GM19099 (cell line): ENCODE measurements around the gene SPTAN1.

ENCODE experiments used
- POLR2A ChIP-seq: IDR thresholded peaks from 3 replicates; pipeline ENCODE4 v1.6.1; 2011; ENCODE audit warnings: low read depth; ENCODE audit not compliant: insufficient read length; ENCODE audit errors: extremely low read depth

The SPTAN1 gene

DNA sequence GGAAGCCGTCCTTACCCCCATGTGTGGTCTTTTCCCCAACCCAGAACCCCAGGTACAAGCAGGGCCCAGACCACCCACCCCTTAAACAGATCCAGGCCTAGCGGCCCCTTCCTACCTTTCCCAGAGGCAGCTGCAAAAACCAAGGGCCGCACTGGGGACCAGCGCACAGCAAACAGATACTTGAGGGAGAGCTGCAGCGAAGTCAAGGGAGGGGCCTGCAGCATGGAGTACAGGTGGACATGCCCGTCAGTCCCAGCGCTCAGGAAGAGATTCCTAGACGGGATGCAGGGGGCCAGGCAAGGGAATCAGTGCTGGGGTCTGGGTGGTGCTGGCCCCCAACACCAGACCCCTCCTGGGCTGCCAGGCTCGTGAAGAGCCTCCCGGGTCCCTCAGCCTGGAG is 81.7 kb downstream of the SPTAN1 start:
- no peak for TF ChIP-seq POLR2A

- TF ChIP-seq POLR2A = no peak
These were observed 82.4 kb downstream of the SPTAN1 start for GRCh38 chr9:128634651-128635262.

GRCh38 chr9:128635266-128636023 is 83.1 kb downstream of the SPTAN1 start:
- no peak for TF ChIP-seq POLR2A

- no peak for TF ChIP-seq POLR2A
These were observed 83.6 kb downstream of the SPTAN1 start for GRCh38 chr9:128636024-128636390.

DNA sequence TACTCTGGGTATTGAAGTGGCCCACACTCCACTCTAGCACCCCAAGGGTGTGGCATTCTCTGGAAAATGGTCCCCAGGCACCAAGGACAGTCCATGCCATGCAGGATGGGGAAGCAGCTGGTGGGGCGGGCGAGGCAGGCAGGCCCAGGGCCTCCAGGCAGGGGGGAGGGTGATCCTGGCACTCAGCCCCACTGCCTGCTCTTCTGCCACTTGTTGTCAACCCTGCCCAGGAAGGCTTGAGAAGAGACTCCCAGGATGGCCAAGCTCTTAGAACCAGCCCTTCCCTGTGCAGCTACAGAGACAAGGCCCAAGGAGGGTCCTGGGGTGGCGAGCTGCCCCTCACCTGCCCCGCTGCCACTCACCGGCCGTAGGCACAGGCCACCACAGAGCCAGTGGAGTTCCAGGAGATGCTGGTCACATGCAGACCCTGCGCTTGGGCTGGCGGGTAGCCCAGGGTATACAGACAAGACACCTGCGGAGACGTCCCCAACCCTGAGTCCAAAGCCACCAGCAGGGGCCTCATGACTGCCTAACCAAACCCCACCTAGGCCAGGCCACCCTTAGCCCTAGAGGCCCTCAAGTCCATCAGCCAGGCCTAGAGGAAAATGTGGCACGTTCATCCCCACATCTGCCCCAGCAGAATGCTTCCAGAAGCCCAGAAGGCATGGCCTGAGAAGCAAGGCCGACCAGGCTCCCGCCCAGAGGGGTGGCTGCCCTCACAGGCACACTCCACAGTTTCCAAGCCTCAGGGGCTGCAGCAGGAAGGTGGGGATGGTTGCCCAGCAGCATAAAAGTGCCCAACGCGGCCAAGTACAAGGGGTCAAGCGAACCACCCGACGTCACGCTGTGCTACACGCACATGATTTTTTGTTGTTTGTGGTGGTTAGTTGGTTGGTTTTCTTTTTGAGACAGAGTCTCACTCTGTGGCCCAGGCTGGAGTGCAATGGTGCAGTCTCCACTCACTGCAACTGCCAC is 84.5 kb downstream of the SPTAN1 start:
- TF ChIP-seq POLR2A = no peak

- TF ChIP-seq POLR2A = no peak
These were observed 85.3 kb downstream of the SPTAN1 start for GRCh38 chr9:128637656-128638055.

DNA sequence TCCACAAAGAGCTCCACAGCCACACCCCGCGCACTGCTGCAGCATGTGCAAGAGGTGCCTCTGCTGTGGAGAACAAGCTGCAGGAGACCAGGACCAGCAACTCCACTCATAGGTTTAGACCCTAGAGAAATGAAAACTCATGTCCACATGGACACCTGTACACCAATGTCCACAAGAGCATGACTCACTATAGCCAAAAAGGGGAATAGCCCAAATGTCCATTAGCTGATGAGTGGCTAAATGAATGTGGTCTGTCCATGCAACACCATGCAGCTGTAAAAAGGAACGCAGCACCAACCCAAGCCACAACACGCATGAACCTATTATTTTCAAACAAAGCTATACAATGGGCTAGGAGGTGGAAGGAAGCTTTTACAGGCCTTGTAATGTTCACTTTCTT is 86.2 kb downstream of the SPTAN1 start:
- TF ChIP-seq POLR2A = no peak

- no peak for TF ChIP-seq POLR2A
These were observed 88.2 kb downstream of the SPTAN1 start for GRCh38 chr9:128640603-128641002.

GRCh38 chr9:128642675-128643245 is 90.4 kb downstream of the SPTAN1 start:
- no peak for TF ChIP-seq POLR2A

DNA sequence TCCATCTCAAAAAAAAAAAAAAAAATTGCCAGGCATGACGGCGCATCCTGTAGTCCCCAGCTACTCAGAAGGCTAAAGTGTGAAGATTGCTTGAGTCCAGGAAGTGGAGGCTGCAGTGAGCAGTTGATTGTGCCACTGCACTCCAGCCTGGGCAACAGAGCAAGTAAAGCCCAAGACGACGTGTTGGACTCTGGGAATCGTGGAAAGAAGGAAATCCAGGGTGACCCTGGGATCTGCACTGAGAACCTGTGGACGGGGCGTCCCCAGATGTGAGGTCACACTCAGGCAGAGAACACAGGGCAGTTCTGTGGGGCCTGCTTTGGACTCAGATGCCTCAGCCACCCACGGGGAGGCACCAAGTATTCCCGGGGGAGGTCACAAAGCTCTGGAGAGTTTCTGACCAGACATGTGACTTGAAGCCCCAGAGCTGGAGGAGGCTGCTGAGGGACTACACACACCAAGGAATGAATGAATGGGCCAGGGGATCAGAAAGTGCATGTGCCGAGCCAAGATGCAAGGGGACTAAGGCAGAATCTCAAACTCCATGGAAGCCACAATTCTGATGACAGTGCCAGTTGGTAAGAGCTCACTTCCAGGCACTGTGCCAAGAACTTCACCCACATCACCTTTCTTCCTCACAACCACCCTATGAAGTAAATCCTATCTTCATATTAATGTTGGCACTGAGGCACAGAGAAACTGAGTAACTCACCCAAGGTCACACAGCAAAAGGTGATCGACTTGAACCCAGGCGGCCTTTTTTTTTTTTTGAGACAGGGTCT is 91.3 kb downstream of the SPTAN1 start:
- peak; percentile 53 for TF ChIP-seq POLR2A

GRCh38 chr9:128651798-128652197 is 99.4 kb downstream of the SPTAN1 start:
- no peak for TF ChIP-seq POLR2A

DNA sequence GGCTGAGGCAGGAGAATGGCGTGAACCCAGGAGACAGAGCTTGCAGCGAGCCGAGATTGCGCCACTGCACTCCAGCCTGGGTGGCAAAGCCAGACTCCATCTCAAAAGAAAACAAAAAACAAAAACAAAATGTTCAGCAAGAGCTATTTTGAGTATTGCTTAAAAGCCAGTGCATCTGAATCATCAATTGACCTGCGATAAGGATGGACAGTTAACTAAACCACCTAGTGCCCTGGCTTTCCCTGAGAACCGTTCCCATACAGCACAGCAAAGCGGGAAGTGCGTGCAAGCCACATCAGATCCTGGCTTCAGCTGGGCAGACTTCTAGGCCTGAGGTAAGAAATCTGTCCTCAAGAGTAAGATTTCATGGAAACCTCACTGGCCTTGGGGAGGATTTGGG is 101.5 kb downstream of the SPTAN1 start:
- TF ChIP-seq POLR2A = no peak

- no peak for TF ChIP-seq POLR2A
These were observed 102.1 kb downstream of the SPTAN1 start for GRCh38 chr9:128654481-128654880.

DNA sequence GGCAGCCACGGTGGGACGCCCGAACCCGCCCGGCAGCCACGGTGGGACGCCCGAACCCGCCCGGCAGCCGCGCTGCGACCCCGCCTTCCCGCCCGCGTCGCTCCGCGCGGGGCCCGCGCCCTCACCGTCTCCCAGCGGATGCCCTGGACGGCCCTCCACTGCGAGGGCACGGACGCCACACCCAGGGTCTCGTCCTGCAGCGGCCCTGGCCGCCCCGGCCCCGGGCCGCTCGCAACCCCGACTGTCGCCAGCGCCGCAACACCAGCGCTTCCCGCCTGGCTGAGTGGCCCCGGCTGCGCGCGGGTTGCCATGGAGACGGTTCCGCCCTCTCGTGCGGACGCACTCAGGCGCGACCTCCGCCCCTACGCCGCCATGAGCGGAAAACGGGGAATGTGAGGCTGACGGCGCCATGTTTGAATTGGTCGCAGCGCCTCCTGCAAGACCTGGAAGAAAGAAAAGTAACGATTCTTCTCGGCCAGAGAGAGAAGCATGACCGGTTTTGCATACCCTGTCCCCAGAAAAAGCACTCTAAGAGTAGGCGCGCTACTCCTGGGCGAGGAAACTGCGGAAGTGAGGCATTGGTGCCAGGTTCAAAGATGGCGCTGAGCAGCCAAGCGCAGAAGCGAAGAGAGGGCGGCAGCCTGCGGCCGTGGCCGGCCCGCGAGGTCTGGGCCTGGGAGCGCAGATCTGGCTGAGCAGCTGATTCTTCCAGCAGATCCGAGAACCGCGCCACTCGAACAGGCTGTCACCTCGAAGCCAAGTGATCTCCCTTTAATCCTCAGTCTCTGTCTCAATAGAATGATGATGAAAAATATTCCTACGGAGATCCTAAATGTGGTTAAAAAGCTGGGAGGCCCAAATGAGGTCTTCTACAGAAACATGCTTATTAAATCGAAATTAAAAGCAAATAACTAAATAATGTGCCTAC is 104.3 kb downstream of the SPTAN1 start, which contains the start of gene DYNC2I2:
DYNC2I2 (minus strand) TSS at position 432 of the 928 bp plus-strand sequence; CDS start at position 311, 121 bp downstream.
- peak; percentile 79 for TF ChIP-seq POLR2A

GRCh38 chr9:128657344-128657704 is 104.9 kb downstream of the SPTAN1 start:
- no peak for TF ChIP-seq POLR2A
